ENCODE results near the gene SHCBP1. TPM values are rescaled to one million over a fixed set of nuclear protein-coding genes. Genes with fewer than 3 reads are reported as not detected.
"Not testable (repeated sequence)": the region's sequence is repeated elsewhere in the genome, so short reads cannot be mapped to it uniquely, and the experiment has no call there.

SHCBP1 gene, protein sequence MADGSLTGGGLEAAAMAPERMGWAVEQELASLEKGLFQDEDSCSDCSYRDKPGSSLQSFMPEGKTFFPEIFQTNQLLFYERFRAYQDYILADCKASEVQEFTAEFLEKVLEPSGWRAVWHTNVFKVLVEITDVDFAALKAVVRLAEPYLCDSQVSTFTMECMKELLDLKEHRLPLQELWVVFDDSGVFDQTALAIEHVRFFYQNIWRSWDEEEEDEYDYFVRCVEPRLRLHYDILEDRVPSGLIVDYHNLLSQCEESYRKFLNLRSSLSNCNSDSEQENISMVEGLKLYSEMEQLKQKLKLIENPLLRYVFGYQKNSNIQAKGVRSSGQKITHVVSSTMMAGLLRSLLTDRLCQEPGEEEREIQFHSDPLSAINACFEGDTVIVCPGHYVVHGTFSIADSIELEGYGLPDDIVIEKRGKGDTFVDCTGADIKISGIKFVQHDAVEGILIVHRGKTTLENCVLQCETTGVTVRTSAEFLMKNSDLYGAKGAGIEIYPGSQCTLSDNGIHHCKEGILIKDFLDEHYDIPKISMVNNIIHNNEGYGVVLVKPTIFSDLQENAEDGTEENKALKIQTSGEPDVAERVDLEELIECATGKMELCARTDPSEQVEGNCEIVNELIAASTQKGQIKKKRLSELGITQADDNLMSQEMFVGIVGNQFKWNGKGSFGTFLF
- total RNA-seq: 14.4 TPM

DNA sequence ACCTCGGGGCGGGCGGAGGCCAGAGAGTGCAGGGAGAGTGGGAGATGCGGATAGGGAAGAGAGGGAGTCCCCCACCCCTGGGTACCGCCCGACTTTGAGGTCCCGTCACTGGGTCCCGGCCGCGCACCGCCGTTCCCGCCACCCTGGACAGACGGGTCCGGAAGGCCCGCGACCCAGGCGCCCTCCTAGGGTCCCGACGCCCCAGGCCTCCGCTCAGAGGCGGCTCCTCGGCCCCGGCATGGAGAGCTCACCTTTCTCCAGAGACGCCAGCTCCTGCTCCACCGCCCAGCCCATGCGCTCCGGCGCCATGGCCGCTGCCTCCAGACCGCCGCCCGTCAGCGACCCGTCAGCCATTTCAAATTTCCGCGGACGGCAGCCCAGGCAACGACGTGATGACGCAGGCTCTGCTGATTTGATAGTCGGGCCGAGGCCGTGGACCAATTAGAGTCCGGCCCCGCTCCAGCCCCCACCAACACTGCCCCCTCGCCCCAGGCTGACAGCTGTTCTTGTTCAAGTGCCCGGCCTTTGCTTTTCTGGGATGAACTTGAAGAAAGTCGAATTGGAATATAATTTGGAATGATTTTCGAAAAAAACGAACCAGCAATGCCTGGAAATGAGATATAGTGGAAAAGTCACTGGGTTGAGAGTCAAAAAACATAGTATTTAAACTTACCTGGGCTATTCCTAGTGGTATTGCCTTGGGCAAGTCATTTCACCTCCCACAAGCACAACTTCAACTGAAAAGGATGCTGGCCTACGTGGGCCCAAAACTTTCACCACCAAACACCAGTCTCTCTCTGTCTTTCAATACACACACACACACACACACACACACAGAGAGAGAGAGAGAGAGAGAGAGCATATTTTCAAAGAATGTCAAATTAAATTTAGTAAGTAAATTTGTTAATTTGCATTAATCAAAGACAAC, at the start of gene SHCBP1:
Gene SHCBP1, minus strand, starts transcription at position 374 of the 928 bp plus-strand sequence. Its CDS starts 20 bp downstream, at position 354.
- peak; percentile 96 for DNase-seq

DNA sequence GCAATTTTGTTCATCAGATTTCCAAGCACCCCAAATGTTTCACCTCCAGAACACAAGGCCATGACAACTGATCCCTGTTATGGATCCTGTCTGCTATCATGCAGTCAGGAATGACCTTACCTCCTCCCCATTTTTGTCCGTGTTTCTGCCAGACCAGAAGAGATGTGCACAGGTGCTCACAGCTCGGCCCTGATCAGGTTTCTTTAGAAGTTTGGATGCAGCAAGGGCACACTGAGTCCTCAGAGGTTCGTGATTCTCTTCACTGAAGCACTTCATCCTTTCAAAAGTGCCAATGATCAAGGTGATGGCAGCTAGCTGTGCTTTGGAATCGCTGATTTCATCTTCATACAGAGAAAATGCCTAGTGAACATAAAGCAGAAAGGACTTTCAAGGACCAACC, 40.9 kb upstream of the SHCBP1 start:
- no peak for DNase-seq

DNA sequence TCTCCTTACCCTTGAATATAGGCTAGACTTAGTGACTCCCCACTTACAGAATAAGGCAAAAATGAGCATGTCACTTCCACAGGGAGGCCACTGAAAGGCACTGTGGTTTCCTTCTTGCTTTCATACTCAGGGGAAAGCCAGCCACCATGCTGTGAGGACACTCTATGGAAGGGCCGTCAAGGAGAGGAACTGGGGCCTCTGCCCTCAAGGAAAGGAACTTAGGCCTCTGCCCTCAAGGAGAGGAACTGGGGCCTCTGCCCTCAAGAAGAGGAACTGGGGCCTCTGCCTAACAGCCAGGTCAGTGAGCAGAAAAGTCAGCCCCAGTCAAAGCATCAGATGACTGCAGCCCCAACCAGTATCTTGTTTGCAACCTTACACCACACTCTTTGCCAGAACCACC, 37.7 kb upstream of the SHCBP1 start:
- DNase-seq: no peak

DNA sequence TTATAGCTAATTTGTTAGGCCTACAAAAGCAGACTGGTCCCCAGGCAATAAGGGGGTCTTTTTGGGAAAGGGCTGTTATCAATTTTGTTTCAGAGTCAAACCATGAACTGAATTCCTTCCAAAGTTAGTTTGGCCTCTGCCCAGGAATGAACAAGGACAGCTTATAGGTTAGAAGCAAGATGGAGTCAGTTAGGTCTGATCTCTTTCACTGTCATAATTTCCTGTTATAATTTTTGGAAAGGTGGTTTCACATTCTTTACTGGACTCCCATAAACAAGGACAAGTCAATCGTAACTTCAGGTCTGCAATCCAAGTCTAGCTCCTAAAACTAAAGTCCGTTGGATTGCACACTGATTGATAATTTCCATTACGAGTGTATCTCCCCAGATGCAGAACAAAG, 30.1 kb upstream of the SHCBP1 start:
- no peak for DNase-seq

DNA sequence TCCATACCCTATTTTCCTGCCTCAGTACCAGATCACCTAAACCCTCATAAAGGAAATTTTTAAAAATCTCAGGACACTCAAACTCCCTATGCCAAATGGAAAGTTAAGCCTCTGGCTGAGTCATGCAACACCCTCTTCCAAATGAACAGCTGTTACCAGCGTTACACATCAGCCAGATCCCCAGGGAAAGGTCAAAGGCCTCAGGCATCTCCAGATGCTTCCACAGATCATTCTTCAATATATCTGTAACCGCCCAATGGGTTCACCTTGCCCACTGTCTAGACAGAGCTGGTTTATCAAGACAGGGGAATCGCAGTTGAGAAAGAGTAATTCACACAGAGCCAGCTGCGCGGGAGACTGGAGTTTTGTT, 29.1 kb upstream of the SHCBP1 start:
- DNase-seq: peak; percentile 44

DNA sequence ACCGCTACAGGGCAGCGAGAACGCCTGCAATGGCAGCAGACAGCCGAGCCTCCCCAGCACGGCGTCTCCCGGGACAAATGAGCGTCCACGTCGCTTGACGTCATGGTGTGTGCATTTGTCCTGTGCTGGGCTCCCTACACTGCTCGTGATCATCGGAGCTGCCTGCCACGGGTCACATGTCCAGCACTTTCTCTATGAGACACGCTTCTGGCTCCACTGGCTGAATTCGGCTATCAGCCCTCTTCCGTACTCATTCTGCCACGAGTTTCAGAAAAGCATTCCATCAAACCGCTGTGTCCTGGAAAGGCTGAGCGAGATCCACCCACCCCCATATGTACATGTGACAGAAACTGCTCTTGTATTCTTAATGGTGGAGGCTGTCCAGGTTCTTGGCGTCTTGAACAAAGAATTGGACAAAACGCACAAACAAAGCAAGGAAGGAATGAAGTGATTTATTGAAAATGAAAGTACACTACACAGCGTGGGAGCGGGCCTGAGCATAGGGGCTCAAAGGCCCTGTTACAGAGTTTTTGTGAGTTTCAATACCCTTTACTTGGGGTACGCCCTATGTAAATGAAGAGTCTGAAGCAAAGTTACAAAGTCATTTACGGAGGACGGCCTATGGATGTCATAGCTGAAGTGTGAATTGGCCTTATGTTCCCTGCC, 28.5 kb upstream of the SHCBP1 start:
- DNase-seq: no peak

DNA sequence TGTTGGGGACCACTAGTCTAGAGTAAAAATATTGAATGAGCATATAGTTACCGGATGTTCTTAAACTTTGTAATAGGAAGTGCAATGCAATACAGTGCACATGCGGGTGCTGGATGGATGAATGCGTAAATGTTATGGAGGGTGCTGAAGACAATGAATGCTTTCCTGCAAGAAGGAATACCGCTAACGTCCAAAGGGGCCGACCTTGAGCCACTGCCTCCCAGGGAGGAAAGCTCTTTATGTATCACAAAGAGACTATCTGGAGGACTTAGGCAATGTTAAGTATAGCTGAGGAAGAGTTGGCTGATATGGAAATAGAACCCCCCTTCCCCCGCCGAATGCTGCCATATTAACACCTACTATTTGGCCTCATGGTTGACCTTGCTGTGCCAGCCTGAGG, 27.5 kb upstream of the SHCBP1 start:
- no peak for DNase-seq

DNA sequence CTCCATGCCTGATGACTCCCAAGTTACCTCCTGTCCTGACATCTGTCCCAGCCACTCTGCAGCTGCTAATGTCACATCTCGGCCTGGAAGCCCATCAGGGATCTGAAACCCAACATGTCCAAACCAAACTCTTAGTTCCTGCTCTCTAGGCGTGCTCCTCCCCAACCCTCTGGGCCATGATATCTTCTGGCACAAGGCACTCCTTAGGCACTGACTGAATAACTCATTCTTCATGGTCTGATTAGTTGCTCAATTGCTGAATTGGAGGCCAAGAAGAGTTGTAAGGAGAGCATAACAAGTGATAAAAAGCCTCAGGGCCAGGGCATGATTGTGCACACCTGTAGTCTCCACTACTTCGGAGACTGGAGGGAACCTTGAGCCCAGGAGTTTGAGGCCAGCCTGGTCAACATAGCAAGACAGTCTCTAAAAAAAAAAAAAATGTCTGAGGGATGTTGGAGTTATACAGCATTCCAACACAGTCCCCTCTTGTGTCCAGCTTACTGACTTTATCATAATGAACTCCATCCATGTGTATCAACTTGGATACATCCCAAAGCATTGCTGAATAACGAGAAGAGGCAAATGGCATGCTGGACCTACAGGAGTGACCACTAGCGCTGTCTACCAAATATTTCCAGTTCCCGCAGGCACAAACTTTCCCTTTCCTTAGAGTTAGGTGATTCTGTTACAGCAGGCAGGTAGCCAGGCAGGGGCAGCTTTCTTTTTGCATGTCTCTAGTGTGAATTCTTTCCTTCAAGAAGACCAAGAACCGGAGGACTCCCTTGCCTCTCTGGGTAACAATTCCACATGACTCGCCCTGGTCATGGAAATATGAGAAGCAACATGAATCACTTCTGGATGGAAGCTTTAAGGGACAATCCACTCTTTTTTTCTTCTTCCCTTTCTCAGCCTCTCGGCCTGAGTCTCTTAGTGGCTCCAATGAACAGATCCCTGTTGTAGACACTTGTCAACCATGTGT, 18.1 kb upstream of the SHCBP1 start:
- no peak for DNase-seq

DNA sequence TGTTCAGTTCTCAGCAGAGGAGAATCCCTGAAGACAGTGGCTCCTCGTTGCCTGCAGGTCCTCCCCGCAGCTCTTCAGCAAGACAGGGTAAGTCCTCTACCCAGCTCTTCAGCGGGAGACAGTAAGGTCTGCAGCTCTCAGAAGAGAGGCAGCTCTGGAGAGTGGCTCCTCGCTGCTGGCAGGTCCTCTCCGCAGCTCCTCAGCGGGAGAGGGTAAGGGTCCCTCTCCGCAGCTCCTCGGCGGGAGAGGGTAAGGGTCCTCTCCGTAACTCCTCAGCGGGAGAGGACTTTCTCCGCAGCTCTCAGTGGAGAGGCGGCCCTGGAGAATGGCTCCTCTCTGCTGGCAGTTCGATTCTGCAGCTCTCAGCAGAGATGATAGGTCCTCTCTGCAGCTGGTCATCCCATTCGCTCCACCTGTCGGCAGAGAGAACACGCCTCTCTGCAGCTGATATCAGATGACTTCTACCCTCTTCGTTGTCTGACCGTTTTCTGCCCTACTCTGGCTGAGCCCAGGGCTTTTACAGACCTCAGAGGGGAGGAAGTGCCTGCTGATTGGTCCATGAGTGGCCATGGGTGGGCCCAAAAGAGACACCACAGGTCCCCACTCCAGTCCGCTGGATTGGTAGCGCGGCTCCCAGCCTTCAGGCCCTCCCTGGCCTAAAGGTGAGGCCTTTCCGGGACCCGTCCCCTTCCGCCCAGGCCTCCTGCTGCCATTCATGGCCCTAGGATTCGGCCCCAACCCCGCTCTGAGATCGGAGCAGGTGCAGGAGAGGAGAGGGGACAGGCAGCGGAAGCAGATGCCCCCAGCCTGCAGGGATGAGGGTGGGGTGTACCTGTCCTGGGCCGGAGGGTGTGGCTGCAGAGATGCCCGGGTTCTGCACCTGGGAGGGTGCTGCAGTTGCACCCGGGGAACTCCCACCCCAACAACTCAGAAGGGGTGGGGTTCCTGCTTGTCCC, 11.9 kb upstream of the SHCBP1 start:
- DNase-seq: no peak

DNA sequence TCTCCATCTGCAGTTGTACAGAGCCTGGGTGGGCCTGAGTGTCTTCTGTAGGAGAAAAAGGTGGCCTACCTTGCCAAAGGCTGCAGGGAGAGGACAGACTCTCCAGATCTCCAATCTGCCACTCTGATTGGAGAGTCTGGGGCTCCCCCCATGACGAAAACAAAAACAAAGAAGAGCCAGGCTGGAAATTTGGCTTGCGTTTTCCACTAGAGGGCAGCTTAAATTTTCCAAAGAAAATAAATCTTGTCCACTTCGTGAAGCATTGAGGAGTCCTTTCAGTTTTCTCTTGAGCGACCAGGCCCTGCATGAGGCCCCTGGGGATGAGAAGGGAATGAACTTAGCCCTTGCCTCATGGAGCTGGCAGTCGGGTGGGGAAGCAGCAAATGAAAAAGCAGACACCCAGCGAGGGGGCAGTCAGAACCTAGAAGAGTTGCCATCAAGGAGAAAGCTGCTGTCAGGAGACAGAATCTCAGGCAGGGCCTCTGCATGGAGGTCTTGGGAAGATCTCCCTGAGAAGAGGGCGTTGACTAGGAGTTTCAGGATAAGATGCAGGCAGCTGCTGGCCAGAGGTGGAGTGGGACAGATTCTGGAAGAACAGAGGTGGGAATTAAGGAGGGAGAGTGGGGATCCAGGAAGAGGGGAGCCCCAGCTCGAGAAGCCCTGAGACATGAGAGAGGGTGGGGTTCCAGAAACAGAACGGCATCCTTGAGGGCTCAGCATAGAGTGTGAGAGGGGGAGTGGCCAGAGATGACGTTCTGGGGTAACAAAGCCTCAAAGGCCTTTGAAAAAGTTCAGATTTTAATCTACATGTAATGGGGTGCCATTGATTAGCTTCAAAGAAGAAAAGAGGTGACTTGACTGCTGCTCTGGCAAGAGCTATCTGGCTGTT, 8.4 kb upstream of the SHCBP1 start:
- DNase-seq: peak; percentile 24

DNA sequence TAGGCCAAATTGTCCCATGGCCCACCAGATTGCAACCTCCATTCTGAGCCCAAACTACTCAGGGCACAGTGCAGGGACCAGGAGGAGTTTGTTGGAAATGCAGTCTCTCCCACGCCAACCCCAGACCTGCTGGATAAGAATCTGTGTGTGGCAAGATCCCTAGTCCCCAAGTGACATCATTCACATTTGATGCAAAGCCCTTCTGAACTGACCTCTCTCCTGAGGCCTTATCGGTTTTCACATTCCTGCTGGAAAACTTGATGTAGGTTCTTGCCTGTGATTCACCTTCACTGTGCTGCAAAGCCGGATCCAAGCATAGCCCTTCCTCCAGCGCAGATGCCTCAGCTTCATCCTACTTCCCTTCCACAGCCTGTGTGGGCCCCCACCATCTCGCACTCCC, 6.6 kb upstream of the SHCBP1 start:
- no peak for DNase-seq

DNA sequence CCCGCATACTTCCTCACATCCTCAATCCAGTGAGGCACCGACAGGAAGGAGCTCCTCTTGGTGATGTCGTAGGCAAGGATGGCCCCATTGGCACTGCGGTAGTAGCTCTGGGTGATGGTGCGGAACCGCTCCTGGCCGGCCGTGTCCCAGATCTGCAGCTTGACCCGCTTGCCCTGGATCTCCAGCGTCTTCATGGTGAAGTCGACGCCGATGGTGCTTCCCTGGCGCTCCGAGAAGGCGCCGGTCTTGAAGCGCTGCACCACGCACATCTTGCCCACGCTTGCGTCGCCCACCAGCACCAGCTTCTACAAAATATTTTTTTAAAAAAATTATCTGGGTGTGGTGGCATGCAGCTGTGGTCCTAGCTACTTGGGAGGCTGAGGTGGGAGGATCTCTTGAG, 5.5 kb upstream of the SHCBP1 start:
- not testable (repeated sequence) for DNase-seq

DNA sequence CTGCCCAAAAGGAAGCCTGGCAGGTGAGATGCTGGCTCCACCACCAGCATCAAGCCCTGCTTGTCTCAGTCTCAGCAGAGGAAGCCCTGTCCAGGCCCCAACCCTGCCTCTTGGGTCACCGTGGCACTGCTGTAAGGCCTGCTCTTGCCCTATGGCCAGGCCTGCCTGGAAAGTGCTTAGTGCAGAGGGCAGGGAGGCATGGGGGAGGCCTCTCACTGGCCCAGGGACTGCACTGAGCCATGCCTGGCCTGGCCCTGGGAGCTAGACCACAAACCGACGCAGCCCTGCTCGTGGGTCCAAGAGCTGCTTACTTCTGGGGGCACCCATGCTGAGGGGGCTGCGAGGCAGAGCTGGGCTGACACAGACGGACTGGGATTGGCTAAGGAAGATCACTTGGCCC, 3.7 kb upstream of the SHCBP1 start:
- DNase-seq: not testable (repeated sequence)

DNA sequence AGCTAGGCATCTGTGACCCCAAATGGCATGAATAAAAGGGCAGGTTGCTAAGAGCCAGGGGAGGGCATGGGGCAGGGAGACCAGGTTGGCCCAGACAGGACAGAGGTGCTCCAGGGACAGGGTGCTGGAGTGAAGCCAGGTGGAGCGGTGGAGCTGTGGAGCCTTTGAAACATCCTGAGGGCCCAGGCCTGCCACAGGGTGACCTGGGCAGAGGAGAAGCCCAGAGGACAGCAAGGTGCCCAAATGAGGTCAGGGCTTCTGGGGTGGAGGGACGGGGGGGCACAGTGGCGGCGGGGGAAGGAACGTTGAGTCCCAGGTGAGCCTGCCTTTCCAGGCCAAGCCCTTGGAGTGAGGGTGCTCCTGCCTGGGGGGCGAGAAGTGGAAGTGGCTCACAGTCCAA, 2.5 kb upstream of the SHCBP1 start:
- DNase-seq: not testable (repeated sequence)

DNA sequence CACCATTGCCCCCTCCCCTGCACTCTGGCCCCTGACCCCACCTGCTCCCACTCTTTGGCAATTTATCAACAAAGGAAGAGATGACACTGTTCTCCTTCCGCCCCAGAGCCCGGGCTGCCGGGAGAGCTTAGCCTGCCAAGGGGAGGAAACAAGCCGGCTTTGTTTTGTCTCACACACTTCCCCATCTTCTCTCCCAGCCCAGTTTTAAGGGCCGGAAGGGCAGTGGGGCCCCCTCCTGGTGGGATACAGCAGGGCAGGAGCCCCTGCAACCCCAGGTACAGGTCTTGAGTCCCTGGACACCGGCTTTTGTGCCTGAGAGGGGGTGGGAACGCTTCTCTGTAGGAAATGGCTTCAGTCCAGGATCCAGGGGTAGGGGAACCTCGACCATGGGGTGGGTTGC, 2.1 kb upstream of the SHCBP1 start:
- DNase-seq: not testable (repeated sequence)

DNA sequence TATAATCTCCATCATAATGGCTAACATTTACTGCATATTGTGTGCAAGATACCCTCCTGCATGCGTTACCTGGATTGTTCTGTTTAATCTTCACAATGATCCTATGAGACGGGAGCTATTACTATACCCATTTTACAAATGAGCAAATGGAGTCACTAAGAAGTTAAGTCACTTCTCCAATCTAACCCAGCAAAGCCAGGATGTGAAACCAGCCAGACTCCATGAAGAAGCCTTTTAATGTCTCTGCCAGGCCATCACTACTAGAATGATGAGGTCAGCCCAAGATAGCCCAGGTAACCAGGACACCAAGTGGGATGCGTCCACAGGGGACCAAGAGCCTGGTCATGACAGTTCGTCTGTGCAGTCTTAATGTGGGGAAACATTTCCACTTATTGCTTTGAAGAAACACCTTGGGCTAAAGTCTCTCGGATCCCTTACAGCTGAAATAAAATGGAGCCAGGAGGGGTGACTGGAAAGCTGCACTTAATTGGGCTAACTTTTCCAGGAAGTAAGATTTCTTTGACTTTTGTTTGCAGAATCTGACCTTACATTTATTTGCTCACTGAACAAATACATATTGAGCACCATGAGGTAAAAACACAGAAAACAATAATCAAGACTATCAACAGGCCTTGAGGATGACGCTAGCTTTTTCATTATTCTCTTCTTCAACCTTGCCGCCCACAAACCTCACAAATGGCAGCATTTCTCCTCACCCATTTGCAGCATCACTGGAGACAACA, 926 bp upstream of the SHCBP1 start:
- no peak for DNase-seq

DNA sequence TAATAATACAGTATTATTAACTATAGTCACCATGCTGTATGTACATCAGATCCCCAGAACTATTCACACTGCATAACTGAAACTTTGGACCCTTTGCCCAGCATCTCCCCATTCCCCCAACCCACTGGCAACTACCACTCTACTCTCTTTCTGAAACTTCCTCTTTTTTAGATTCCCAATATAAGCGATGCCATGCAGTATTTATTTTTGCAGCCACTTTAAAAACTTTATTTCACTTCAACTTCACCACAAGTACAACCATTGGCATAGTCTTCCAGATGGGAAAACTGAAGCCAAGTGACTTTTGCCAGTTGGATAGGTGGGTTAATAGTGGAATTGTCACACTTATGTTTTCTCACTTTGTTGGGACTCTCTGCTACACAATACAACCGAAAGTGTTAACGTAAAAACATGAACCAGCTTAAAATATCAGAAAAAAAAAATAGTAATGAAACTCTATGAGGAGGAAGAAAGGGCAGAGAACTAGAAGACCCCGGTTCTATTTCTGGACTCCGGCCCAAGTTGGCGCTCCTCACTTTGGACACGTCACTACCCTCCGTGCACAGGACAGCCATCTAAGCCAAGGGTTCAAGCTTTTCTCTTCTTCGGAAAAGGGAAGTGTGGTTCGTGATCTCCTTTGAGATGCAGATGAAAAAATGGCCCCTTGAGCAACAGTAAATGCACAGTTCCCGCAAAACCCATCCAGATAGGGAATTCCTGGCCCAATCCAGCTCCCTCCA, 743 bp downstream of the SHCBP1 start:
- DNase-seq: peak; percentile 29

Measured in tongue (tissue), 2 donors.